Right cardiac atrium (tissue), 5 donors: ENCODE measurements around the gene PNO1. TPM values are rescaled to one million over a fixed set of nuclear protein-coding genes. Genes with fewer than 3 reads are reported as not detected.
"Not testable (repeated sequence)": the region's sequence is repeated elsewhere in the genome, so short reads cannot be mapped to it uniquely, and the experiment has no call there.

Experiments used
- ATAC-seq, 2 donors: fragments of 200-7000 bp; cut with Tn5 transposase; one replicate each; pipeline versions ENCODE4 v1.8.0 to v1.9.1; 2020; ENCODE audit warnings: moderate library complexity in 2 of 2, mild to moderate bottlenecking in 1 of 2
- DNase-seq, 3 donors: peaks; one replicate each; pipeline ENCODE4 v3.0.0-alpha.2; 2020
- H3K27ac ChIP-seq: one replicate; pipeline ENCODE4 v1.5.1; 2013; ENCODE audit warnings: mild to moderate bottlenecking, low read length, control low read depth, moderate library complexity
- H3K27me3 ChIP-seq: one replicate; pipeline ENCODE4 v1.6.1; 2013; ENCODE audit not compliant: control insufficient read depth, insufficient read depth
- H3K4me1 ChIP-seq: one replicate; pipeline ENCODE4 v1.6.1; 2013; ENCODE audit warnings: low read length; ENCODE audit not compliant: control insufficient read depth, insufficient read depth
- H3K4me3 ChIP-seq: one replicate; pipeline ENCODE4 v1.5.1; 2013; ENCODE audit warnings: low read length, control low read depth
- H3K9me3 ChIP-seq: one replicate; pipeline ENCODE4 v1.6.1; 2013; ENCODE audit warnings: low read length; ENCODE audit not compliant: control insufficient read depth
- WGBS: extraction: QIAGEN DNeasy Blood & Tissue Kit; methylation state at CpG from one replicate; pipeline ENCODE4 v1.1.7; 2013; 5-methylcytosine and 5-hydroxymethylcytosine counted together
- intact Hi-C, 4 donors: fragments of 100-400 bp; cut with DNase I; formaldehyde crosslinking; loops; one replicate each; pipeline versions ENCODE4 v1.11.0 to v1.14.0; 2022 to 2023
- long read RNA-seq, 4 donors: library from polyadenylated mRNA; unstranded; transcript quantifications; one replicate each; pipeline ENCODE4 v2.0.0, GENCODE V29; 2020 to 2021
- polyA plus RNA-seq: library from polyadenylated mRNA; stranded (reverse); fragments of 200-250 nt; gene quantifications from one replicate; pipeline ENCODE4 v1.2.3, GENCODE V29; 2013
- total RNA-seq, 4 donors: library from RNA; stranded (reverse); fragmentation: NEBNext Ultra II Directional; extraction: Animal tissue kit (Norgen Biotek cat#: 25700); gene quantifications; one replicate each; pipeline ENCODE4 v1.2.1, GENCODE V29; 2021
- donor health status: healthy with polysubstance abuse.
- donor health status: DM: no; HTN: yes; CAD: no.
- donor health status: DM: no; HTN: no; CAD: no.
- donor health status: DM: no; HTN: yes; CAD: no; lungs with severe emphysema.
- donor health status: DM: yes; HTN: yes; CAD: no.

PNO1 gene
- total RNA-seq = 10 to 100 TPM in 1 of 4 donors, 1 to 10 TPM in 3; 8.3 to 15.8 (median 8.5) TPM
- 7.0 TPM for polyA plus RNA-seq
- long read RNA-seq, donor 1, transcript PNO1-201 (7 exons, 2,286 nt) = major isoform, 45 of 48 reads
- long read RNA-seq, donor 1, partial matches to known transcripts = 1 of 48 reads
- long read RNA-seq, donor 1, other reads (novel, unspliced or antisense) = 2 of 48 reads
- long read RNA-seq, donor 2, transcript PNO1-201 (7 exons, 2,286 nt) = major isoform, 16 of 16 reads
- long read RNA-seq, donor 2, partial matches to known transcripts = 0 of 16 reads
- long read RNA-seq, donor 2, other reads (novel, unspliced or antisense) = 0 of 16 reads
- long read RNA-seq, donor 3, transcript PNO1-201 (7 exons, 2,286 nt) = major isoform, 118 of 131 reads
- long read RNA-seq, donor 3, partial matches to known transcripts = 0 of 131 reads
- long read RNA-seq, donor 3, other reads (novel, unspliced or antisense) = 13 of 131 reads
- long read RNA-seq, donor 4, transcript PNO1-201 (7 exons, 2,286 nt) = major isoform, 12 of 13 reads
- long read RNA-seq, donor 4, partial matches to known transcripts = 0 of 13 reads
- long read RNA-seq, donor 4, other reads (novel, unspliced or antisense) = 1 of 13 reads

- peak; percentile 94 to 97 (median 97) for DNase-seq
- no peaks in the 10 kb centered on the region for H3K4me1 ChIP-seq
- intact Hi-C loops = loop anchor here in 1 of 4 donors (10.0 kb wide), 1 partner anchor 97 kb away; the partner anchor contains the start of gene PPP3R1
- WGBS = under 1% methylated on average over 44 of the region's 44 CpGs
- peak within 1 kb of the TSS; percentile 76 for H3K4me3 ChIP-seq
- ATAC-seq = peak; percentile 98
- H3K27ac ChIP-seq = peak within 1 kb of the TSS; percentile 93
- H3K27me3 ChIP-seq = no peaks in the 10 kb centered on the region
- H3K9me3 ChIP-seq = no peaks in the 10 kb centered on the region
These were observed at the start of gene PNO1 for GRCh38 chr2:68157402-68158133. Gene PNO1, plus strand, starts transcription at chr2:68157888. Its CDS starts 47 bp downstream, at chr2:68157935.

- Histone ChIP-seq H3K27ac (no peak overlapping the region), H3K4me3 (no peak overlapping the region), H3K4me1 (no peaks in the 10 kb centered on the region), H3K27me3 (no peaks in the 10 kb centered on the region), H3K9me3 (no peaks in the 10 kb centered on the region)
- intact Hi-C loops = no loop called here
- WGBS = 76% methylated on average over 3 of the region's 3 CpGs
- DNase-seq = no peak
- ATAC-seq = no peak
These were observed 49.6 kb upstream of the PNO1 start for GRCh38 chr2:68108120-68108519.

- intact Hi-C loops = no loop called here
- Histone ChIP-seq H3K4me1 (no peaks in the 10 kb centered on the region), H3K4me3 (no peak overlapping the region), H3K9me3 (no peaks in the 10 kb centered on the region), H3K27me3 (no peaks in the 10 kb centered on the region), H3K27ac (no peak overlapping the region)
- DNase-seq (no peak), ATAC-seq (no peak)
- WGBS = 45% methylated on average over 3 of the region's 3 CpGs
These were observed 47.6 kb upstream of the PNO1 start for GRCh38 chr2:68110102-68110501.

- no peaks in the 10 kb centered on the region for H3K4me1 ChIP-seq
- H3K27me3 ChIP-seq = no peaks in the 10 kb centered on the region
- no peak overlapping the region for H3K4me3 ChIP-seq
- DNase-seq (no peak), ATAC-seq (no peak)
- 87% methylated on average over 3 of the region's 3 CpGs for WGBS
- H3K27ac ChIP-seq = no peak overlapping the region
- intact Hi-C loops = no loop called here
- no peaks in the 10 kb centered on the region for H3K9me3 ChIP-seq
These were observed 41.7 kb upstream of the PNO1 start for GRCh38 chr2:68115965-68116364.

- intact Hi-C loops, H3K27me3 ChIP-seq, DNase-seq, H3K27ac ChIP-seq, H3K4me3 ChIP-seq, ATAC-seq, H3K4me1 ChIP-seq, H3K9me3 ChIP-seq: not testable (repeated sequence)
- 97% methylated on average over 4 of the region's 4 CpGs for WGBS
These were observed 39.8 kb upstream of the PNO1 start for GRCh38 chr2:68117922-68118321.

GRCh38 chr2:68118816-68119215 is 38.9 kb upstream of the PNO1 start:
- H3K9me3 ChIP-seq = no peaks in the 10 kb centered on the region
- no peak for DNase-seq
- no peaks in the 10 kb centered on the region for H3K27me3 ChIP-seq
- no peak overlapping the region for H3K4me3 ChIP-seq
- 84% methylated on average over 7 of the region's 7 CpGs for WGBS
- H3K27ac ChIP-seq = no peak overlapping the region
- intact Hi-C loops = no loop called here
- H3K4me1 ChIP-seq = no peaks in the 10 kb centered on the region
- ATAC-seq = no peak

GRCh38 chr2:68119504-68119903 is 38.2 kb upstream of the PNO1 start:
- H3K27me3 ChIP-seq = no peaks in the 10 kb centered on the region
- intact Hi-C loops = no loop called here
- no peak for DNase-seq
- ATAC-seq = no peak
- no peaks in the 10 kb centered on the region for H3K4me1 ChIP-seq
- no peak overlapping the region for H3K4me3 ChIP-seq
- H3K9me3 ChIP-seq = no peaks in the 10 kb centered on the region
- no peak overlapping the region for H3K27ac ChIP-seq
- WGBS = 70% methylated on average over 5 of the region's 5 CpGs

GRCh38 chr2:68121873-68122679 is 35.6 kb upstream of the PNO1 start:
- H3K4me3 ChIP-seq = no peak overlapping the region
- WGBS = 44% methylated on average over 16 of the region's 16 CpGs
- peak; percentile 87 to 95 (median 91) for DNase-seq

GRCh38 chr2:68122680-68122964 is 35.1 kb upstream of the PNO1 start:
- Histone ChIP-seq H3K9me3 (no peaks in the 10 kb centered on the region), H3K4me1 (no peaks in the 10 kb centered on the region), H3K27me3 (no peaks in the 10 kb centered on the region), H3K4me3 (no peak overlapping the region), H3K27ac (no peak overlapping the region)
- ATAC-seq = no peak
- no peak for DNase-seq
- intact Hi-C loops = loop anchor here (5.0 to 10.0 kb wide), 6 partner anchors 132 to 322 kb away; partner anchors contain the start of gene PPP3R1 (in 1 of the 4)
- WGBS = 32% methylated on average over 8 of the region's 8 CpGs

More at GRCh38 chr2:68121873-68122679, 35.6 kb upstream of the PNO1 start:
- Histone ChIP-seq H3K27ac (no peak overlapping the region), H3K4me1 (no peaks in the 10 kb centered on the region), H3K27me3 (no peaks in the 10 kb centered on the region), H3K9me3 (no peaks in the 10 kb centered on the region)
- ATAC-seq = peak; percentile 53 to 76
- intact Hi-C loops = loop anchor here (5.0 to 10.0 kb wide), 6 partner anchors 133 to 323 kb away; partner anchors contain the start of gene PPP3R1 (in 1 of the 4)

- Histone ChIP-seq H3K4me1 (no peaks in the 10 kb centered on the region), H3K27me3 (no peaks in the 10 kb centered on the region), H3K9me3 (no peaks in the 10 kb centered on the region), H3K4me3 (no peak overlapping the region), H3K27ac (no peak overlapping the region)
- WGBS = 97% methylated on average over 2 of the region's 2 CpGs
- no peak for ATAC-seq
- intact Hi-C loops = loop anchor here (5.0 to 10.0 kb wide), 6 partner anchors 130 to 320 kb away; partner anchors contain the start of gene PPP3R1 (in 1 of the 4)
- DNase-seq = no peak
These were observed 33.4 kb upstream of the PNO1 start for GRCh38 chr2:68124321-68124720.
